ENCODE measurements around the gene CSH2.

DNA sequence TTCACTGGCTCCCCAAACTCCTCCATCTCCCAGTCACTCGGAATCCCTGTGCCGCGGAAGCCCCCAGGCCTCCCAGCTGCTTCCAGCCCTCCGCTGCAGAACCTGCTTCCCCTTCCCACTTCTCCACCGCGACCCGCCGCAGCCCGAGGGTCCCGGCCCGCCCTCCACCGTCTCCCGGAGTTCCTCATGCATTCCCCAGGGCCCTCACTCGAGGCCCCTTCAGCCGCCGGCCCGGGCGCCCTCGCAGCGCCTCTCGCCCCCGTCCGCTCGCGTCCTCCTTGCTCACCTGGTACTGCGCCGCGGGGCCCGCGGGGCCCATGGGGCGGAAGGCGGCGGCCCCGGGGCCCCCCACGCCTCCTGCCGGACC, 31.3 kb downstream of the CSH2 start:
- TF ChIP-seq REST (IDR thresholded peaks at IDR 0.05; ENCODE audit: insufficient replicate concordance, low read depth): no peak
- TF ChIP-seq CTCF (IDR thresholded peaks at IDR 0.05; ENCODE audit: insufficient read depth, low read length): no peak

Measured in HL-60 (cell line).